Cerebellar nuclear complex (tissue), 1 donor: Measurements from ENCODE around the gene MFAP3L.
A peak's percentile ranks its signal among the peaks of the same experiment; 100 is the strongest.

Experiments
- DNase-seq, 2 experiments: peaks; one replicate each; lab custom pipeline; 2025; lab: John Stamatoyannopoulos, UW

Gene MFAP3L

GRCh38 chr4:170017252-170017651 lies 8.9 kb downstream of the MFAP3L start:
- DNase-seq, result no peak

DNA sequence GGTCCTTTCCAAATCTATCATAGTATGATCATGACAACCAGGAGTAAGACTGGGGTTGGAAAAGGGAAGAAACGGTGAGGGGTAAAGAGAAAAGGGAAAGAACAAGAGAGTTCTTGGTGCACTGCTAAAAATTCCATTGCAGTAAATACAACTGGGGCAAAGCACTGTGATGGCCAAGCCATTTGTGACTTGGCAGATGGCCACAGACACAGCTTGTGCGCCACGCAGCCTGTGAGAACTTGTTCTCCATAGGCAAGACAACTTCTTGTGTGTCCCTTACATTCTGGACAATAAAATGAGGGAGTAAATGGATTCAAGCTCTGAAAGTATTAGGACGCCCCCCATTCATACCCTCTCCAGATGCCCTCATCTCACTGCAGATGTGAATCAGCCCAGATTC lies 10.9 kb downstream of the MFAP3L start:
- DNase-seq, result peak; percentile 20 to 31

DNA sequence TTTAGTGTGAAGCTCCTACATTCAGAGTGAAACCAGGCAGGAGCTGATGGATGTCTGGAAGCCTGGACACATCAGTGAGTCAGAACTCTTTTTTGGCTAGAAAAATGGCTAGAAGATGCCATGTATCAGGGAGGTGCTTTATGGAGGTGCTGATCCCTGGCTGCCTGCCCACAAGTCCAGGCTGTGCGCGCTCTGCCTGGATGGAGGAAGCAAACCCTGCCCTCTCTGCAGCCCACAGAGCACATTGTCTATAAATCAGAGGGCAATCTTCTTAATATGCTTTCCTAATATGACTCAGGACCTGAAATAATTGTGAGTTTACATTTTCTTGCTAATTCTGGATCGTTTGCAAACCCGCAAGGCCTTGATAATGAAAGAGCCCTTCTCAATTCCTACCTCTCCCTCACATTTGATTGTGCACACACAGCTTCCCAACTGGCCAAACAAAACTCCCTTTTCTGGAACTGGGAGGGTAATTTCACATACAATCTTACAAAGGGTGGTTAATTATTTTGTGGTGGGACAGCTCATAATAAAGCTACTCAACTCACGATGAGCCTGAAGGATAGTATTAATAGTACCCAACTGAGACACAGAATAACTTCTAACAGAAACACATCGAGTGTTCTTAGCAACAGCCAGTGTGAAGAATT lies 11.7 kb downstream of the MFAP3L start:
- DNase-seq, result peak; percentile 53 to 78

DNA sequence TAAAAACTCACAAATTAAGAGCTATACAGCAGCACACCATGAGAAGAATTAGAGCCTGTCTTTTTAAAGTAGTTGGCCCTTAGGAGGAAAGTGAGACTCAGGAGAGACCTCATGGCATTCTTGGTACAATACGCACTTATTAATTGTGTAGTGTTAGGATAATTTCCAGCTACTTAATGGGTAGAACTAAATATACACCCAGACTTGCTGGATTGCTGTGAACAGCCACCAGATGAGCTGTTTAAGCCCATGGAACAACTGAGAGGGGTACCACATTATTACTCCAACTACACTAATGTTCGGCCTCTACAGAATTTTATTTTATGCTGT lies 13.6 kb downstream of the MFAP3L start:
- no peak for DNase-seq

DNA sequence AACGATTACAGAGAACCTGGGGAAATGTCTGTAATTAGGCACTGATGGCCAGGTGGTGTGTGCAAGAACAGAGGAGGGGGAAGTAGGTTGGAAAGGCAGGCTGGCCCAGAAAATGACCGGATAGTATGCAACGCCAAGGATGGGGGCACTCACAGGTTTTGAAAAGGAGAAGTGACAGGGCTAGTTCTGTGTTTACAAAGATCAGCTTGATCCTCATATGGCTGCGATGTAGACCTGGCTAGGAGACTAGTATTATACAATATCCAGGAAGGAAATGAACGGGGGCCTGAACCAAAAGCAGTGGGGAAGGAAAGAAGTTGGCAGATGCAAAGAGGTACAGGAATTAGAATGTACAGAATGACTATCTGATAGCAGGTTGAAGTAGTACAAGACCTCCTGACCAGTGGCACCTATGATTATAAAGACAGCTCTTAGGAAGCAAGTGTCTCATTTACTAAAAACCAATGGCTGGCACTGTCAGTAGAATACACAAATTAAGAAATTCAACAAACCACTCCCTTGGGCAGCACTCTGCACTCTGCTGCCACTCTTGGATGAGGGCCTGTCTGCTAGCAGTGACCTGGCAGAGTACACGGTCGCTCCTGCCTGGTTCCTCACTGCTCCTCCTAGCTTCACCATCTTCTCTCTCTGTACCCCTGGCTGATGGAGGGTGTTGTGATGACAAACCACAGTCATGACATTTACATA lies 14.1 kb downstream of the MFAP3L start:
- DNase-seq, result peak in 1 of 2 experiments; percentile 42

- DNase-seq, result no peak
Measured at GRCh38 chr4:170009291-170009690, 16.9 kb downstream of the MFAP3L start.

GRCh38 chr4:170008801-170009200 lies 17.4 kb downstream of the MFAP3L start:
- no peak for DNase-seq

GRCh38 chr4:170008371-170008770 lies 17.8 kb downstream of the MFAP3L start:
- no peak for DNase-seq

- no peak for DNase-seq
Measured at GRCh38 chr4:170007113-170007512, 19.1 kb downstream of the MFAP3L start.

DNA sequence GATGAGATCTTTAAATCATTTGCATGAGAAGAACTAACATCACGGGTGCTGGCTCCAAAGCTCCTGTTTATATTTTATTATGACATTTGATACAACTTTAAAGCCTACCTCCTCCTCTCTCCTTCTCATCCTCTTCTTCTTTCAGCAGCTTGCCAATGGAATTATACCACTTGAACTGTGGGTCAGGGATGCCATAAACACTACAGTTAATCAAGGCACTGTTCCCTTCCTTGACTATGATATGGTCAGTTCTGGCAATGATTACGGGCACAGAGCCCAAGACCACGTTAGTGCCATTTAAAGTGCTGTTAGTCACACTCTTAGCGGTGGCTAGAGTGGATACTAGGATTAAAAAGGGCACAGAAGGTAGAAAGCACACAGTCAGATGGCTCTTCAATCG lies 20.7 kb downstream of the MFAP3L start:
- DNase-seq, result no peak

- DNase-seq, result no peak
Measured at GRCh38 chr4:170004651-170005295, 21.4 kb downstream of the MFAP3L start.

- no peak for DNase-seq
Measured at GRCh38 chr4:170003071-170004070, 22.8 kb downstream of the MFAP3L start.

- no peak for DNase-seq
Measured at GRCh38 chr4:170001745-170002267, 24.4 kb downstream of the MFAP3L start.

GRCh38 chr4:170001011-170001744 lies 25.0 kb downstream of the MFAP3L start:
- no peak for DNase-seq

- DNase-seq, result no peak
Measured at GRCh38 chr4:169999923-170000322, 26.3 kb downstream of the MFAP3L start.

GRCh38 chr4:169998981-169999380 lies 27.2 kb downstream of the MFAP3L start:
- DNase-seq, result no peak

DNA sequence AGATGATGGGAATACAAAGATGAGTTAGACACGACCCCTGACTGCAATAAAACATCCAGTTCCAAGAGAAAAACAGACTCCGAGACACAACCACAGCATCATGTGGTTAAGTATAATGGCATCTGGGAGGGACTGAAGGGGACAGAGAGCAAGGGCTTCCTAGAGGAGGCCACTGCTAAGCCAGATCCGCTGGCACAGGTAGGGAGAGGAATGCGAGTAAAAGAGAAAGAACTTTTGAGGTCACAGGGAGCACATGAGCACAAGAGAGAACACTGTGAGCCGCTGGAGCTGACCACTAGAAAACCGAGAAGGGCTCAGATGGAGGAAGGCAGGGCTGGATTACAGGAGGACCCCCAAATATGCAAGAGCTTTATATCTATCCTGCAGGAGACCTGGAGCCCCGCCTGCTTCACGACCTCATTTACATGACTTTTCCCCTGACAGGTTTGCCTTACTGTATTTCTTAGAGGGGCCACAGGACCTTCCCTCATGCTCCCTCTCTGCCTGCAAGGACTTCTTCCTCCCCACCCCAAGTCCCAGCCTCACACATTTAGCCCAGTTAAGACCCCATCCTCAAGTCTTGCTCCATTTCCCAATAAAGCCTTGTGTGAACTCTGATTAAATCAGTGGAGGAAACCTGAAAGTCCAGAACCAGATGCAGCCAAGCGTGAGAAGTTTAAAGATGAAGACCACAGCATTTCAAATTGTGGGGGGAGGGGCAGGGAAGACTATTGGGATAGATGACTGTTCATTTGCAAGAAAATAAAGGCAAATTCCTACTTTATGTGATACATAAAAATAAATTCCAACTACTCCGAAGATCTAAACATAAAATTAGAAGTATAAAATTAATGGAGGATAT lies 29.6 kb downstream of the MFAP3L start:
- no peak for DNase-seq

DNA sequence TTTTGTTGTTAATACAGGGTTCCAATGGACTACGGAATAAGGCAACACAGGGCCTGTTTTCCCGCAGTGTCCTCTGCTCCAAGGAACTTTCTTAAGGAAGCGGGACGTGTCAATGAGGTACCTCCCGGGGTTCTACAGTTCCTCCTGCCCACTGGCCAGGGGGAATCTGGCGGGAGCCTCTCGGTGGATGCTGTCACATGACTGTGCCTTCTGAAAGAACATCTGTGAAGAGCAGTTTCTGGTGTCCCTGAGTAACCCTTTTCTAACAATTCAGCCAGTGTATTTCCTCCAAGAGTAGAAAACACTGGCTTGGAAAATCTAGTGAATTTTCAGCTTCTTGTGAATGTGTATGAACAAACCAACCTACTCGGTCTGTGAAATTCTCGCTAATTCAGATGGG lies 32.7 kb downstream of the MFAP3L start:
- no peak for DNase-seq

DNA sequence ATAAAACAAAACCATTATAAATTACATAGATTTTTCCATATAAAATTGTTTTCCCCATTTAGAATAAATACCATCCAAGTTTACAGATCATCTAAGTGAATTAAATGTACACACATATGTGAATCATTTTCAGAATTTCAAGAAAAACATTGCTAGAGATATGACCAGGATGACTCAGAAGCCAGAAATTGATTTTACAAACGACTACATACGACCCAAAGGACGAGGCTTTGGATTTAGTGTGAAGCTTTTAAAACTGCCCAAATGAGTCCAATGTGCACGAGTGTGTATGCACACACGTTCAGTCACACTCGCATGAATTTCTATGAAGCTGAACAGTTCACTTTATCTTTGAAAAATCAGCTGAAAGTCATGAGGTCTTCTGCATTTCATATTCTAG lies 37.9 kb downstream of the MFAP3L start:
- no peak for DNase-seq
